Activated naive CD4-positive, alpha-beta T cell treated with anti-CD3 and anti-CD28 coated beads, Interleukin-2, amount 50 U/mL, for 24 hours (primary cell): Measurements from ENCODE around the gene NR1H2.
A peak's percentile ranks its signal among the peaks of the same experiment; 100 is the strongest.
"Not testable (repeated sequence)": the region's sequence is repeated elsewhere in the genome, so short reads cannot be mapped to it uniquely, and the experiment has no call there.

Experiments used
- H3K27ac Mint-ChIP-seq: one replicate; pipeline ENCODE4 v1.8.0; 2021; ENCODE audit warnings: mild to moderate bottlenecking, mixed read lengths
- H3K27me3 Mint-ChIP-seq: one replicate; pipeline ENCODE4 v1.8.0; 2021; ENCODE audit warnings: mixed read lengths
- H3K36me3 Mint-ChIP-seq: one replicate; pipeline ENCODE4 v1.8.0; 2021; ENCODE audit warnings: mixed read lengths
- H3K4me1 Mint-ChIP-seq: one replicate; pipeline ENCODE4 v1.8.0; 2021; ENCODE audit warnings: mixed read lengths
- H3K4me3 Mint-ChIP-seq: one replicate; pipeline ENCODE4 v1.8.0; 2021; ENCODE audit warnings: mild to moderate bottlenecking, mixed read lengths
- H3K9me3 Mint-ChIP-seq: one replicate; pipeline ENCODE4 v1.8.0; 2021; ENCODE audit warnings: mixed read lengths

The NR1H2 gene

GRCh38 chr19:50376166-50377050 is at the start of gene NR1H2:
TSS of gene NR1H2 (plus strand) at chr19:50376457. CDS start at chr19:50377606, 1,149 bp downstream.
- Mint-ChIP-seq H3K9me3 (no peaks in the 10 kb centered on the region), H3K27ac (peak within 1 kb of the TSS; percentile 97), H3K4me3 (peak within 1 kb of the TSS; percentile 97), H3K4me1 (peaks cover 19% of the 10 kb centered on the region), H3K36me3 (peaks cover 12% of the 10 kb centered on the region), H3K27me3 (no peaks in the 10 kb centered on the region)

- H3K4me3 Mint-ChIP-seq = peak overlapping the region; percentile 31
- H3K4me1 Mint-ChIP-seq = peaks cover 42% of the 10 kb centered on the region
- peak overlapping the region; percentile 16 for H3K27ac Mint-ChIP-seq
- peaks cover 4% of the 10 kb centered on the region for H3K36me3 Mint-ChIP-seq
- H3K9me3 Mint-ChIP-seq = no peaks in the 10 kb centered on the region
- H3K27me3 Mint-ChIP-seq = peaks cover 32% of the 10 kb centered on the region
Measured at GRCh38 chr19:50327013-50327412, 49.2 kb upstream of the NR1H2 start.

GRCh38 chr19:50327461-50328223 is 48.6 kb upstream of the NR1H2 start:
- Mint-ChIP-seq H3K27ac (no peak overlapping the region), H3K27me3 (peaks cover 33% of the 10 kb centered on the region), H3K4me1 (peaks cover 48% of the 10 kb centered on the region), H3K4me3 (peak overlapping the region; percentile 31), H3K36me3 (peaks cover 4% of the 10 kb centered on the region), H3K9me3 (no peaks in the 10 kb centered on the region)

- H3K4me3 Mint-ChIP-seq = no peak overlapping the region
- no peak overlapping the region for H3K27ac Mint-ChIP-seq
- H3K36me3 Mint-ChIP-seq = peaks cover 4% of the 10 kb centered on the region
- H3K27me3 Mint-ChIP-seq = peaks cover 33% of the 10 kb centered on the region
- peaks cover 52% of the 10 kb centered on the region for H3K4me1 Mint-ChIP-seq
- H3K9me3 Mint-ChIP-seq = no peaks in the 10 kb centered on the region
Measured at GRCh38 chr19:50328224-50328872, 47.9 kb upstream of the NR1H2 start.

GRCh38 chr19:50328873-50329145 is 47.4 kb upstream of the NR1H2 start:
- Mint-ChIP-seq H3K36me3 (peaks cover 4% of the 10 kb centered on the region), H3K9me3 (no peaks in the 10 kb centered on the region), H3K4me3 (no peak overlapping the region), H3K27ac (no peak overlapping the region), H3K27me3 (peaks cover 33% of the 10 kb centered on the region), H3K4me1 (peaks cover 57% of the 10 kb centered on the region)

- no peaks in the 10 kb centered on the region for H3K9me3 Mint-ChIP-seq
- peak within 1 kb of the TSS; percentile 84 for H3K27ac Mint-ChIP-seq
- peaks cover 33% of the 10 kb centered on the region for H3K27me3 Mint-ChIP-seq
- H3K4me1 Mint-ChIP-seq = peaks cover 60% of the 10 kb centered on the region
- H3K36me3 Mint-ChIP-seq = peaks cover 4% of the 10 kb centered on the region
- H3K4me3 Mint-ChIP-seq = peak within 1 kb of the TSS; percentile 85
Measured at GRCh38 chr19:50329146-50329925, 46.9 kb upstream of the NR1H2 start, which contains the start of gene KCNC3. TSS of gene KCNC3 (minus strand) at chr19:50329377. CDS start at chr19:50329082, 295 bp downstream.

GRCh38 chr19:50329926-50330294 is 46.3 kb upstream of the NR1H2 start:
- Mint-ChIP-seq H3K27me3 (peaks cover 33% of the 10 kb centered on the region), H3K27ac (peak overlapping the region; percentile 84), H3K4me3 (peak overlapping the region; percentile 85), H3K4me1 (peaks cover 60% of the 10 kb centered on the region)
- not testable (repeated sequence) for H3K36me3 Mint-ChIP-seq, H3K9me3 Mint-ChIP-seq

- H3K4me1 Mint-ChIP-seq = peaks cover 64% of the 10 kb centered on the region
- H3K4me3 Mint-ChIP-seq = peak overlapping the region; percentile 85
- H3K9me3 Mint-ChIP-seq = no peaks in the 10 kb centered on the region
- H3K36me3 Mint-ChIP-seq = peaks cover 4% of the 10 kb centered on the region
- H3K27ac Mint-ChIP-seq = peak overlapping the region; percentile 53
- peaks cover 37% of the 10 kb centered on the region for H3K27me3 Mint-ChIP-seq
Measured at GRCh38 chr19:50330365-50331078, 45.7 kb upstream of the NR1H2 start.

- Mint-ChIP-seq H3K9me3 (no peaks in the 10 kb centered on the region), H3K4me3 (peak overlapping the region; percentile 69), H3K36me3 (peaks cover 4% of the 10 kb centered on the region), H3K27me3 (peaks cover 40% of the 10 kb centered on the region), H3K27ac (no peak overlapping the region), H3K4me1 (peaks cover 65% of the 10 kb centered on the region)
Measured at GRCh38 chr19:50331221-50331993, 44.9 kb upstream of the NR1H2 start.

- Mint-ChIP-seq H3K4me1 (peaks cover 60% of the 10 kb centered on the region), H3K36me3 (peaks cover 4% of the 10 kb centered on the region), H3K27ac (no peak overlapping the region), H3K9me3 (no peaks in the 10 kb centered on the region), H3K27me3 (peaks cover 35% of the 10 kb centered on the region), H3K4me3 (peak overlapping the region; percentile 69)
Measured at GRCh38 chr19:50331994-50332243, 44.3 kb upstream of the NR1H2 start.

GRCh38 chr19:50332244-50333038 is 43.8 kb upstream of the NR1H2 start:
- Mint-ChIP-seq H3K9me3 (no peaks in the 10 kb centered on the region), H3K27ac (no peak overlapping the region), H3K36me3 (peaks cover 6% of the 10 kb centered on the region), H3K4me3 (peak overlapping the region; percentile 31), H3K4me1 (peaks cover 55% of the 10 kb centered on the region), H3K27me3 (peaks cover 30% of the 10 kb centered on the region)

- H3K27ac Mint-ChIP-seq = peak overlapping the region; percentile 93
- H3K9me3 Mint-ChIP-seq = no peaks in the 10 kb centered on the region
- H3K36me3 Mint-ChIP-seq = peaks cover 6% of the 10 kb centered on the region
- peaks cover 50% of the 10 kb centered on the region for H3K4me1 Mint-ChIP-seq
- H3K27me3 Mint-ChIP-seq = peaks cover 26% of the 10 kb centered on the region
- H3K4me3 Mint-ChIP-seq = peak overlapping the region; percentile 89
Measured at GRCh38 chr19:50333235-50333736, 43.0 kb upstream of the NR1H2 start.

GRCh38 chr19:50333737-50334617 is 42.3 kb upstream of the NR1H2 start:
- peaks cover 6% of the 10 kb centered on the region for H3K36me3 Mint-ChIP-seq
- peak overlapping the region; percentile 93 for H3K27ac Mint-ChIP-seq
- peak overlapping the region; percentile 89 for H3K4me3 Mint-ChIP-seq
- peaks cover 50% of the 10 kb centered on the region for H3K4me1 Mint-ChIP-seq
- H3K9me3 Mint-ChIP-seq = no peaks in the 10 kb centered on the region
- peaks cover 26% of the 10 kb centered on the region for H3K27me3 Mint-ChIP-seq
